Lower leg skin (tissue), 3 donors: Measurements from ENCODE around the gene AUTS2.

ENCODE experiments used
- CTCF ChIP-seq, 3 donors: fragments of 450-650 bp; IDR thresholded peaks; one replicate each; pipeline ENCODE4 v1.5.1; 2016; ENCODE audit warnings: antibody characterized with exemption in 3 of 3, mild to moderate bottlenecking in 3 of 3, moderate library complexity in 2 of 3
- POLR2A ChIP-seq, 2 donors: fragments of 450-650 bp; IDR thresholded peaks; one replicate each; pipeline ENCODE4 v1.6.1; 2016 to 2017; ENCODE audit warnings: antibody characterized with exemption in 2 of 2, mild to moderate bottlenecking in 1 of 2, moderate library complexity in 1 of 2

- TF ChIP-seq POLR2A (IDR thresholded peaks at IDR 0.05) (no peak), CTCF (IDR thresholded peaks at IDR 0.05) (no peak)
Measured at GRCh38 chr7:70497793-70498192, 899.5 kb downstream of the AUTS2 start.
